Measurements from ENCODE around the gene CPPED1.
"Not testable (repeated sequence)": the region's sequence is repeated elsewhere in the genome, so short reads cannot be mapped to it uniquely, and the experiment has no call there.

Gene CPPED1

DNA sequence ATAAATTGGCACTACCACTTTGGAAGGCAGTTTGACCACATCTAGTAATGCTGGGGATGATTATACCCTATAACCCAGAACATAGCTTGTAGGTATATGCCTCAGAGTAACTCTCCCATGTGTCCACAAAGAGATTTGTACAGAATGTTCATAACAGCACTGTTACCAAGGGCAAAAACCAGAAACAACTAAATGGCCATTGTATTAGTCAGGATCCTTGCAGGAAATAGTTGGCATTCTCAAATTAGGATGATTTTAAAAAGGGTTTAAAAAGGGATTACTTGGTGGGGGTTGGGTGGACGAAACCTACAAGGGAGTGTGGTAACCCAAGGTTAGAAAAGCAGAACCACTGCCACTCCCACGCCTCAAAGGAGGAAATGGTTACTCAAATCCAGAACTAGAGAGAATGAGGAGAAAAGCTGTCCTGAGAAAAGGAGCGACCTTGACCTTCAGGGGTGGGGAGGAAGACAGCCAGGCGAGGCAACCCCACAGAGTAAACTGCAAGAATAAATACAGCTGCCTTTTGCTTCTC is 2.1 kb downstream of the CPPED1 start:
- DNase-seq (ENCODE audit: low read depth) = no peak

DNA sequence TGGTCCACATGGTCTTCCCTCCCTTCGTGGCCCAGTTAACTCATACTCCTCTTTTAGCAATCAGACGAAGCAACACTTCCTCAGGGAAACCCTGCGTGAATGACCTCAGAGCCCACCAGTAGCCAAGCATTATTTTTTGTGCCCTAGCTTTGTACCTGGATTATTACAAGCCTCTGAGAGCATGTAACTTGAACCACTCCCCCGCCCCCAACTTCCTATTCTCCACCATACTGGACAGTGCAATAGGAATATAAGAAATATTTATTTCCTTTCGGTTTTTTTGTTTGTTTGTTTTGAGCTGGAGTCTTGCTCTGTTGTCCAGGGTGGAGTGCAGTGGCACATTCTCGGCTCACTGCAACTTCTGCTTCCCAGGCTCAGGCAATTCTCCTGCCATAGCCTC is 2.9 kb downstream of the CPPED1 start:
- no peak for DNase-seq (ENCODE audit: low read depth)

- DNase-seq (ENCODE audit: low read depth) = not testable (repeated sequence)
Observed at GRCh38 chr16:12799996-12800395, 3.7 kb downstream of the CPPED1 start.

DNA sequence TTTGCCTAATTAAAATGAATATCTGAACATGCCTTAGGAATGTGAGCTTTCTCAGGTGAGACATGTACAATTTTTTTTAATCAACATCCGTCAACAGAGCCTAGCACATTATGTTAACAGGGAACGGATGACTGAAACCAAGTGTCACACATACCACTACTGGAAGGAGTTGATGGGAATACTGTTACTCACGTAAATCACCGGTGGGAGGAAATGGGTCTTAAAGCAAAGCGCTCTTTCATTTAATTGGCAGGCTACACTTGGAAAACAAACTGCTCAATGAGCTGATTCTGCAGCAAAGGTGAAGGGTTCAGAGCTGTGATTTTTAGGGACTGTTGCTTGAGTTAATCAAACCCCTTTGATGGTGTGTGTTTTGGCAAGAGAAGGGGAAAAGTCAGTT is 4.8 kb downstream of the CPPED1 start:
- DNase-seq (ENCODE audit: low read depth) = no peak

DNA sequence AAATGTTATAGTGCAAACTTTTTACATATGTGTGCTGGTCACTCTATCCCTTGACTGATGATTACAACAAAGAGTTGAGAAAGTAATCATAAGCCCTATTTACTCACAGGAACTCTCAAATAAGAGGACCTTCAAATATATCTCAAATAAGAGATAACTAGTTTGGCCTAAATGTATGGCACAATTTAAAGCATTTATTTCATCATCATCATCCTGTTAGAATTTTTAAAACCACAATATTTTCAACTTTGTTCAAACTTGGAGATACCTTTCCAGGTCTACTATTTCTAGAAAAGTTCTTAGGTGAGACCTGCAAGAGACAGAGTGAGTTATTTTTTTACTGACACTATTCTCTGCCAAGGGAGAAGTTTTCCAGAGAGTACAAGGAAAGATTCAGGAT is 5.5 kb downstream of the CPPED1 start:
- no peak for DNase-seq (ENCODE audit: low read depth)

DNA sequence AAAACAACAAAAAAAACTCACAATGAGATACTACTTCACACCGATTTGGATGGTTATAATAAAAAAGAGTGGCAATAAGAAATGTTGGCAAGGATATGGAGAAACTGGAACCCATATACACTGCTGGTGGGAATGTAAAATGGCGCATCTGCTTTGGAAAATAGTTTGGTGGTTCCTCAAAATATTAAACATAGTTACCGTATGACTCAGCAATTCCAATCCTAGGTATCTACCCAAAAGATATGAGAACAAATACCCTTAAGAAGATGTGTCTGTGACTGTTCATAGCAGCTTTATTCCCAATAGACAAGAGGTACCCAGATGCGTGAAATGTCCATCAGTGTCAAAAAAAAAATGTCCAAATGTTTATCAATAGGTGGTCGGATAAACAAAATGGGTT is 7.2 kb downstream of the CPPED1 start:
- no peak for DNase-seq (ENCODE audit: low read depth)

DNA sequence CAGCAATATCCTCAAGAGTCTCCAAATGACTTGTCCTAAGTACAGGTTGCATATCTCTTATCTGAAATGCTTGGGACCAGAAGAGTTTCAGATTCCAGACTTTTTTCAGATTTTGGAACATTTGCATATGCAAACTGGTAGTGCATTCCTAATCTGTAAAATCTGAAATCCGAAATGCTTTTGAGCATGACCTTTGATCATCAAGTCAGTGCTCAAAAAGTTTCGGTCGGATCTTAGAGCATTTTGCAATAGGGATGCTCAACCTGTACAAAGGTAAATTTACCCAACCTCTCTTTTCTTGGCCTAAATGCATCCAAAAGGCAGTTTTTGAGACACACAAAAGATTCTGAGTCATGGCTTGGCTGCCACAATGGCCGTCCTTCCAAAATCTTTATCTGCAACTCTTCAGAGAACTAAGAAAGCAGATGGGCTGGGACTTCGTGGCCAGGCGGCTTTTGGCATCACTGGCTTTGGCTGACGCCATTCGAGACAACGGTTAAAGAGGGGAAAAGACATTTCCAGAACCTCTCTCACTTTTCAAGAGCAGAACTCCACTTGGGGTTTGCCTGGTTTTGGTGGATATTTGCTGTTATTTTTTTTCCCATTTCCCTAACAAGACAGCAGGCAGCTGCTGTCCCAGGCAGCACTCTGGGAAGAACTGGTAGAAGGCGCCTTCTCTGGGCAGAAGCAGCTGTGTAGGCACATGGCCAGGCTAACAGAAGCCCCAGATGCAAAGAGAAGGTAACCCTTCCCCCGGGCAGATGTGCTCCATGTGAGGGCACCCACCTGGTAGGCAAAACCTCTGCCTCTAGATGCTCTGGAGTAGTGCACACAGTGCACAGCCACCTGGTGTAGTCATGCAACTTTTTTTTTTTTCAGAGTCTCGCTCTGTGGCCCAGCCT is 8.9 kb downstream of the CPPED1 start:
- DNase-seq (ENCODE audit: low read depth) = no peak

GRCh38 chr16:12793865-12794240 is 9.8 kb downstream of the CPPED1 start:
- no peak for DNase-seq (ENCODE audit: low read depth)

DNA sequence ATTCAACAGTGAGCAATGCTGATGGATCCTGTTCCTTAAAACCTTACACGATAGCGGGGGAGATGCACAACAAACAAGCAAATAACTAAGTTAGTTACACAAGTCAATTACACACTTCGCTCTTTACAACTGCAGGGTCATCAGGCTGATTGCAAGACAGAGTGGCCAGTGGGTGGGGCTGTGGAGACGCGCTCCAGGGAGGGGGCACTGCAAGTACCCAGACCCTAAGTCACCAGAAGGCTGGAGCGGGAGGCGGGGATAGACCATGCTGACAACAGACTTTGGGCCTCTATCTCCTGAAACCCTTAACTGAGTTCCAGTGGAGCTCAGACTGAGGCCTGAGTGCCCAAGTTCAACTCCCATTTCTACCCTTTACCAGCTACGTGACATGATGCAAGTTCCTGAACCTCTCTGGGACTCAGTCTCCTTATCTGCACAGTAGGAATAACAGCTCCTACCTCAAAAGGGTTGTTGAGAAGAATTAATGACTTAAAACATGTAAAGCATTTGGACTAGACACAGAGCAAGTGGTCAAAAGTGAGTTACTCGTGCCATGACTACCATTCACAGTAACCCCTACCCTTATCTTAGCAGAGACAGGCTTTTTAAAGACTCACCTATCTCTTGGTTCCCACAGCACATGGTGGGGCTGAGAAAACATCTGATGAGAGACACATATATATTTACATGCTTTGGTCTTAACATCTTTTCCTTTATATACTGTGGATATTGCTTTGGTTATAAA is 10.4 kb downstream of the CPPED1 start:
- no peak for DNase-seq (ENCODE audit: low read depth)

GRCh38 chr16:12792528-12792927 is 11.2 kb downstream of the CPPED1 start:
- DNase-seq (ENCODE audit: low read depth) = not testable (repeated sequence)

DNA sequence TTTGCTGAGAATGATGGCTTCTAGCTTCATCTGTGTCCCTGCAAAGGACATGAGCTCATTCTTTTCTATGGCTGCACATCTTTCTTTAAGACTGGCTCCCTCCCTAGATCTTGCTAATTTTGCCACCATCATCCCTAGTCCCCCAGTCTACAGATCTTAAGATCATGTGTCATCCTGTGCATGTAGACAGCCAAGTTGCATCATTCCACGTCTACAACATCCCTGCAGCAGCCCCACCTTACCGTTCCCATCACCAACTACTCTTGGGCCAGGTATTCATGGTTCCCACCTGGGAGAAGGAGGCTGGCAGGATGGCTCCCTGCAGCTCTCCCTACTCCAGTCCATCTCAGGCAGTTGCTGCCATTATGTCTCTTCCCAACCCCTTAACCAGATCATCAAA is 12.3 kb downstream of the CPPED1 start:
- no peak for DNase-seq (ENCODE audit: low read depth)

DNA sequence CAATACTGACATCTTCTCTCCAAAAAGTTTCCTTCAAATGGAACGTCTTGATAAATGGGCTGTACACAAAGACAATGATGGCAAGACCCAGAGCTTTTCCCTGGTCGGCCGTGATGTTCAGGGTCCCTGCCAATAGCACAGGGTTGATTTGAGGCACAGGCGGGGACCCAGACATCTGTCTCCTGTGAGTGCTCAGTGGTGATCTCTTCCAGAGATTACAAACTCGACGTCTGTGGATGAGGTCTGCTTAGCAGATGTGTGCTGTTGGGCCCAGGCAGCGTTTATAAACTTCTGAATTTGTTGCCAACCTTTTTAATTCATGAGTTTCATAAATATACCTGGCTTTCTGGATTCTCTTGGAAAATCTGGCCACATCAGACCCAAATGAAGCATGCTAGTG is 14.9 kb downstream of the CPPED1 start:
- no peak for DNase-seq (ENCODE audit: low read depth)

DNA sequence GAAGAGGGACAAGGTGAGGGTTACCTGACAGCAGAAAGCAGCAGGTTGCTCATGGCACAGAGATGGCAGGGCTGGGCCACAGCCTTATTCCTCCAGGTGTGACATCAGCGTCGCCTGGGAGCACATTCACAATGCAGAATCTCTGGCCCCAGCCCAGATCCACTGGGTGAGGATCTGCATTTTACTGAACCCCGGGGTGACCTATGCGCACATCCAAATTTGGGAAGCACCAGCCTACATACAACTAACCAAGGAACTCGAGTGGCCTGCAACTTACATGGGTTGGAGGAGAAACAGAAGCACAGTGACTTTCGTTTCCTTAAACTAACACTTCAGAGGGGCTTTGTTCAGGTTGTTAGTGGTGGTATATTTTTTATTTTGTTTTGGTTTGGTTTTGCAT is 17.6 kb downstream of the CPPED1 start:
- DNase-seq (ENCODE audit: low read depth) = no peak

DNA sequence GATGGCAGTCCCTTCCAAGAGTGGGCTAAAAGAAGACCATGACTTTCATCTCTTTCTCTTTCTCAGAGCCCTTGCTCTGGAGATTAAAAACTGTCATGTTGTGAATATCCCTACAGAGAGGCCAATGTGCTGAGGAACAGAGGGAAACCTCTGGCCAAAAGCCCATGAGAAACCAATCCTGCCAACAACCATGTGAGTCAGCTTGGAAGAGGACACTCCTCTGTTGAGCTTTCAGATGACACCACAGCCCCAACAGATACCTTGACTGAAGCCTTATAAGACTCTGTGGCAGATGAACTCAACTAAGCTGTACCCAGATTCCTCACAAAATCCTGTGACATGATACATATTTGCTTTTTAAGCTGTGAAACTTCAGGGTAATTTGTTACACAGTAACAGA is 19.6 kb downstream of the CPPED1 start:
- DNase-seq (ENCODE audit: low read depth) = no peak

DNA sequence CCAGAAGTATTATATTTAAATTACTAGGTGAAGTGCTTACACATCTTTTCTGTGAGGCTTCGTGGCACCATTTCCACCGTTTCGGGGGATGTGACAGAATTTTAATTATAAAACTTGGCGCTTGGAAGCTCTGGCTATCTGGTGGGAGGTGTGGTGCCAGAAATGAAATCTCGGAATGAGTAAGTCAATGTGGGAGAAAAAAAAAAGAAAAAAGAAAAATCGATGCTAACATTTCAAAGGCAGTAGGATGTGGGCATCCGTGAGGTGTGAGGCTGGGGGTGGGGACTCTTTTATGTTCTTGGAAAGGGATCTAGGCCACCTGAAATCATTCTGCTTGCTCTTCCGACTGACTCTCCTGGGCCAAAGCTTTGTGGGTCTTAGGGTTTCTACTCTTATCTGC is 21.9 kb downstream of the CPPED1 start:
- no peak for DNase-seq (ENCODE audit: low read depth)

GRCh38 chr16:12780467-12780866 is 23.2 kb downstream of the CPPED1 start:
- DNase-seq (ENCODE audit: low read depth) = no peak

GRCh38 chr16:12778726-12779125 is 25.0 kb downstream of the CPPED1 start:
- DNase-seq (ENCODE audit: low read depth) = no peak

GRCh38 chr16:12775656-12776236 is 27.9 kb downstream of the CPPED1 start:
- no peak for DNase-seq (ENCODE audit: low read depth)

GRCh38 chr16:12773221-12773620 is 30.5 kb downstream of the CPPED1 start:
- no peak for DNase-seq (ENCODE audit: low read depth)

DNA sequence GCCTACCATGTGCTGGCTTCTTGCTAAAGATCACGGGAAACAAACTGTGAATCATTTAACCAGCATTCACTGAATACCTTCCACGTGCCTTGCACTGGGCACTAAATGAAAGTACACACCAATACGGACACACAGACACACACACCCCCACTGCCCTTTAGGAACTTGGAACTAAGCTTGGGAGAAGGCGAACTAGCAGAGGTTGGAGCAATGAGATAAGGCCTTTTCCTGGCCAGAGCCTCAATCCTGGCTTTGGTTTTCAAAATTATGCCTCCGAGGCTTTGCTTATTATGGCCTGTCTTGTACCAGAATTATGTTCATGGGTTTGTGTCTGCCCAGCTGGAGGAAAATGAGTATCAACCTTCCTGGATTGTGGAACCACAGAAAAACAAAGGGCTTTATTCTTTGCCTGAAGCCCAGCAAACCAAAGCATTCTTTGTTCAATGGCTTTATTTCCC is 32.3 kb downstream of the CPPED1 start:
- DNase-seq (ENCODE audit: low read depth) = no peak

DNA sequence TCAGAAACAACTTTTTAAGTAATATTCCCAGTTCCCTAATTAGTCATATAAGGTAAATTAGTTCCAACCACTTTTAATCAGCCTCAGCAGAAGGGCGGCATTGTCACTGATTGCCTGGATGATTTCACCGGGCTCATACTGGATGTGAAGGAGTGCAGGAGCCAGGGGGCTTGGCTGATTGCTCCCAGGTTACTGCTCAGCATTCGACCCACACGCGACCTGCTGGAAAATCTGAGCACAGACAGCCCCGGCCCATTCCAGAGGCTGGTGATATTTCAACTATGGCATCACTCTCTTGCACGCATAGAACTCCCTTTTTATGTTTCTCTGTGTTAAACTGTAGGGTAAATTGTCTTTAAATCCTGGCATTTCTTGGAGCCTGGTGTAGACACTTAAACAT is 34.2 kb downstream of the CPPED1 start:
- no peak for DNase-seq (ENCODE audit: low read depth)

DNA sequence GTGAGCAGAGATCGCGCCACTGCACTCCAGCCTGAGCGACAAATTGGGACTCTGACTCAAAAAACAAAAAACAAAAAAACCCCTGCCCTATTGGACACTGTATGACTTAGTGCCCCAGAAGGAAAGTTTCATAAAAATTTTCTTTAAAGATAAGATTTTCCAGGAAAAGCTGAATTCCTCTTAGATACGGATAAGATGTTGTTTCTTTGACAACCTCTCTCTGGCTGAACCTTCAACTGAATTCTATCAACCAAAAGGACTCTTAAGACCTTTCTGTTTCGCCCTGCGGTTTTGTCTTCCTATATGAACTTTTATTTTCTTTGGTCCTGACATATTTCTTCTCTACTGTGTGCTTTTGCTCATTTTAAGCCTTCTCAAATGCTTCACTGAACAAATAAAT is 35.8 kb downstream of the CPPED1 start:
- DNase-seq (ENCODE audit: low read depth) = no peak

- no peak for DNase-seq (ENCODE audit: low read depth)
Observed at GRCh38 chr16:12766853-12767252, 36.8 kb downstream of the CPPED1 start.
